H9 (cell line): ENCODE data around the gene VDAC1. TPM values are rescaled to one million over a fixed set of nuclear protein-coding genes. Genes with fewer than 3 reads are reported as not detected.

Source experiments
- DNase-seq: peaks from one replicate; pipeline ENCODE4 v3.0.0-alpha.2; 2017
- H2AFZ ChIP-seq: one replicate; pipeline ENCODE4 v1.6.1; 2013; ENCODE audit warnings: mild to moderate bottlenecking, low read length, control low read depth, moderate library complexity
- H2AK5ac ChIP-seq: 2 replicates; pipeline ENCODE4 v1.6.1; 2013; ENCODE audit warnings: low read length, control low read depth, mixed read lengths; ENCODE audit not compliant: insufficient read length
- H2BK120ac ChIP-seq: one replicate; pipeline ENCODE4 v1.6.1; 2013; ENCODE audit warnings: low read depth, mild to moderate bottlenecking, low read length, control low read depth, inconsistent platforms; ENCODE audit not compliant: poor library complexity, severe bottlenecking
- H2BK12ac ChIP-seq: 2 replicates; pipeline ENCODE4 v1.6.1; 2013; ENCODE audit warnings: low read length, control low read depth, mixed read lengths, low read depth; ENCODE audit not compliant: insufficient read length
- H2BK15ac ChIP-seq: 2 replicates; pipeline ENCODE4 v1.6.1; 2013; ENCODE audit warnings: low read depth, low read length, control low read depth
- H2BK20ac ChIP-seq: one replicate; pipeline ENCODE4 v1.6.1; 2013; ENCODE audit warnings: low read depth, mild to moderate bottlenecking, low read length, control low read depth, inconsistent platforms; ENCODE audit not compliant: poor library complexity, severe bottlenecking
- H2BK5ac ChIP-seq: 2 replicates; pipeline ENCODE4 v1.6.1; 2013; ENCODE audit warnings: low read length, control low read depth, mixed read lengths; ENCODE audit not compliant: insufficient read length
- H3K14ac ChIP-seq: 2 replicates; pipeline ENCODE4 v1.6.1; 2013; ENCODE audit warnings: low read length, control low read depth; ENCODE audit not compliant: insufficient read depth
- H3K18ac ChIP-seq: 2 replicates; pipeline ENCODE4 v1.6.1; 2013; ENCODE audit warnings: low read depth, mild to moderate bottlenecking, mixed read lengths, low read length, control low read depth; ENCODE audit not compliant: insufficient read length
- H3K23ac ChIP-seq: 2 replicates; pipeline ENCODE4 v1.6.1; 2013; ENCODE audit warnings: low read length, control low read depth, mixed read lengths, low read depth; ENCODE audit not compliant: insufficient read length
- H3K23me2 ChIP-seq: 2 replicates; pipeline ENCODE4 v1.6.1; 2013; ENCODE audit warnings: low read depth, mild to moderate bottlenecking, mixed read lengths, low read length, control low read depth; ENCODE audit not compliant: insufficient read length, poor library complexity, severe bottlenecking
- H3K27ac ChIP-seq: 2 replicates; pipeline ENCODE4 v1.5.1; 2013; ENCODE audit warnings: low read length, control low read depth, mixed read lengths, low read depth; ENCODE audit not compliant: insufficient read length
- H3K27me3 ChIP-seq: 2 replicates; pipeline ENCODE4 v1.6.1; 2013; ENCODE audit warnings: low read length, control low read depth, inconsistent platforms; ENCODE audit not compliant: insufficient read depth
- H3K4ac ChIP-seq: 2 replicates; pipeline ENCODE4 v1.6.1; 2013; ENCODE audit warnings: low read depth, mild to moderate bottlenecking, control low read depth, inconsistent platforms, low read length, moderate library complexity
- H3K4me1 ChIP-seq: 2 replicates; pipeline ENCODE4 v1.6.1; 2013; ENCODE audit warnings: low read length, control low read depth, inconsistent platforms; ENCODE audit not compliant: insufficient read depth
- H3K4me2 ChIP-seq: 2 replicates; pipeline ENCODE4 v1.6.1; 2013; ENCODE audit warnings: low read length, control low read depth, mixed read lengths; ENCODE audit not compliant: insufficient read length, insufficient read depth
- H3K56ac ChIP-seq: 2 replicates; pipeline ENCODE4 v1.6.1; 2013; ENCODE audit warnings: low read depth, mild to moderate bottlenecking, mixed read lengths, low read length, control low read depth; ENCODE audit not compliant: insufficient read length
- H3K79me1 ChIP-seq: 2 replicates; pipeline ENCODE4 v1.6.1; 2013; ENCODE audit warnings: low read depth, mild to moderate bottlenecking, moderate library complexity, low read length, control low read depth, inconsistent platforms; ENCODE audit not compliant: insufficient read depth, poor library complexity, severe bottlenecking
- H3K79me2 ChIP-seq: 2 replicates; pipeline ENCODE4 v1.6.1; 2013; ENCODE audit warnings: low read length, control low read depth, inconsistent platforms; ENCODE audit not compliant: insufficient read depth
- H3K9ac ChIP-seq: 2 replicates; pipeline ENCODE4 v1.6.1; 2013; ENCODE audit warnings: low read length, control low read depth, mixed read lengths; ENCODE audit not compliant: insufficient read length; ENCODE audit errors: extremely low read depth
- H3K9me3 ChIP-seq: one replicate; pipeline ENCODE4 v1.6.1; 2013; ENCODE audit warnings: low read depth, low read length, inconsistent platforms; ENCODE audit not compliant: control insufficient read depth
- H3T11ph ChIP-seq: one replicate; pipeline ENCODE4 v1.6.1; 2013; ENCODE audit warnings: mild to moderate bottlenecking, low read length, control low read depth, inconsistent platforms
- H4K20me1 ChIP-seq: one replicate; pipeline ENCODE4 v1.6.1; 2013; ENCODE audit not compliant: control insufficient read depth, insufficient read length, insufficient read depth
- H4K5ac ChIP-seq: 2 replicates; pipeline ENCODE4 v1.6.1; 2013; ENCODE audit warnings: low read depth, mild to moderate bottlenecking, mixed read lengths, low read length, control low read depth; ENCODE audit not compliant: insufficient read length
- H4K8ac ChIP-seq: replicated peaks from 2 replicates; pipeline ENCODE4 v1.6.1; 2013; ENCODE audit warnings: low read length, control low read depth, mixed read lengths, low read depth; ENCODE audit not compliant: insufficient read length
- H4K91ac ChIP-seq: 2 replicates; pipeline ENCODE4 v1.6.1; 2013; ENCODE audit warnings: low read depth, mild to moderate bottlenecking, moderate library complexity, mixed read lengths, low read length, control low read depth; ENCODE audit not compliant: insufficient read length
- H3K27ac Mint-ChIP-seq, 3 experiments: 2 replicates in 2 of 3; 3 replicates in 1 of 3; pipeline ENCODE4 v1.8.0; 2020 to 2021; ENCODE audit warnings: mixed read lengths in 3 of 3, mild to moderate bottlenecking in 1 of 3, moderate library complexity in 1 of 3
- H3K27me3 Mint-ChIP-seq: 2 replicates; pipeline ENCODE4 v1.8.0; 2021; ENCODE audit warnings: low read depth, mild to moderate bottlenecking, moderate library complexity, mixed read lengths
- H3K36me3 Mint-ChIP-seq, 3 experiments: 2 replicates in 2 of 3; 3 replicates in 1 of 3; pipeline ENCODE4 v1.8.0; 2020 to 2021; ENCODE audit warnings: low read depth in 3 of 3, mixed read lengths in 3 of 3; ENCODE audit not compliant: insufficient read depth in 1 of 3
- H3K4me1 Mint-ChIP-seq, 2 experiments: 2 replicates each; pipeline ENCODE4 v1.8.0; 2020; ENCODE audit warnings: mixed read lengths in 2 of 2
- H3K4me3 Mint-ChIP-seq, 2 experiments: 2 replicates in 1 of 2; 3 replicates in 1 of 2; pipeline ENCODE4 v1.8.0; 2020 to 2021; ENCODE audit warnings: mild to moderate bottlenecking in 2 of 2, mixed read lengths in 2 of 2, moderate library complexity in 1 of 2
- H3K9me3 Mint-ChIP-seq, 2 experiments: 2 replicates in 1 of 2; 3 replicates in 1 of 2; pipeline ENCODE4 v1.8.0; 2020; ENCODE audit warnings: mild to moderate bottlenecking in 2 of 2, mixed read lengths in 2 of 2, moderate library complexity in 1 of 2
- CTCF ChIP-seq: fragments of 200-600 bp; sonication (generic); conservative IDR thresholded peaks from 3 replicates; pipeline ENCODE4 v1.8.0; 2021; ENCODE audit warnings: antibody characterized with exemption, mild to moderate bottlenecking
- WGBS: extraction: QIAGEN DNeasy Blood & Tissue Kit; methylation state at CpG from one replicate; pipeline ENCODE4 v1.1.7; 2013; ENCODE audit warnings: missing lambda C conversion rate, low lambda C conversion rate, mixed read lengths; ENCODE audit not compliant: insufficient read length; ENCODE audit errors: extremely low coverage; 5-methylcytosine and 5-hydroxymethylcytosine counted together
- total RNA-seq: library from RNA; stranded (reverse); gene quantifications from 2 replicates; pipeline ENCODE4 v1.2.1, GENCODE V29; 2021

VDAC1 gene
- total RNA-seq, 1 experiment from 2014 or later: 208 TPM

DNA sequence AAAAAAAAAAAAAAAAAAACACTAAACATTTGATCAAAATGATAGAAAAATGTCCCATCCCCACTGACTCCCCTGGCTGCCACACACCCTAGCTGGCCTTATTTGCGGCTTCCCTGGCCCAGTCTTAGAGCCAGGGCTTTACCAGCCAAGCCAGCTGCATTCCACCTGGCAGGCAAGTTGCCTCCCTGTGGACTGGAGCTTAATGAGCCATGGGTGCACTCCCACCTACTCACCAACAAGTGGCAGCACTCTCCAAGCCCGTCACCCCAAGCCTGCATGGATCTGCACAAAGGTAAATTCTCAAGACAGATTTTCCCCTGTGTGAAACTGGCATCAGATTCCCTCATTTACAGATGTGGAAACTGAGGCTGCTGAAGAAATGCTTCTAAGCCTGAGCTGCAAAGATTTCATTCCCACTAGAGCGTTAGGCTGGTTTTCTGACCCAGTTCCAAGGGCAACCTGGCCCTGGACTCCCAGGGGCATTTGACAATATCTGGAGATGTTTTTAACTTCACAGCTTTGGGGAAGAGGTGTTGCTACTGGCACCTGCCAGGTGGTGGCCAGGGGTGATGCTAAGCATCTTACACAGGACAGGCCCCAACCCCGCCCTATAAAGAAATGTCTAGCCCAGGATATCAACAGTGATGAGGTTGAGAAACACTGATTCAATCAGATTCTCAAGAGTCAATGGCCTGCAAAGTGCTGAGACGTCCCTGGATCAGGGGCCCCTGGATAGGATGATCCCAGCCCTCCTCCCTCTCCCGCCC, 21.9 kb upstream of the VDAC1 start:
- H3K4me1 Mint-ChIP-seq: peaks cover 12% of the 10 kb centered on the region in 2 experiments
- H3K9me3 ChIP-seq: no peaks in the 10 kb centered on the region
- no peak overlapping the region for H3K23ac ChIP-seq
- H2BK5ac ChIP-seq: no peak overlapping the region
- H3K4me3 Mint-ChIP-seq: no peak overlapping the region
- H3K79me2 ChIP-seq: no peaks in the 10 kb centered on the region
- H3K27ac Mint-ChIP-seq: no peak overlapping the region
- H3K27me3 ChIP-seq: no peaks in the 10 kb centered on the region
- H3K4me2 ChIP-seq: no peak overlapping the region
- no peak overlapping the region for H4K91ac ChIP-seq
- H4K20me1 ChIP-seq: no peaks in the 10 kb centered on the region
- H3K9ac ChIP-seq: no peak overlapping the region
- H3K56ac ChIP-seq: no peak overlapping the region
- no peaks in the 10 kb centered on the region for H3K9me3 Mint-ChIP-seq
- H3K36me3 Mint-ChIP-seq: no peaks in the 10 kb centered on the region
- H3K23me2 ChIP-seq: no peaks in the 10 kb centered on the region
- H4K8ac ChIP-seq: no peak overlapping the region
- no peak overlapping the region for H3K4ac ChIP-seq
- H3K27me3 Mint-ChIP-seq: peaks cover 9% of the 10 kb centered on the region
- peak; percentile 74 for TF ChIP-seq CTCF
- no peak overlapping the region for H2BK20ac ChIP-seq
- H3K14ac ChIP-seq: no peak overlapping the region
- H3K4me1 ChIP-seq: no peaks in the 10 kb centered on the region
- no peak overlapping the region for H4K5ac ChIP-seq
- no peak overlapping the region for H2AK5ac ChIP-seq
- no peak overlapping the region for H3K18ac ChIP-seq
- H3K79me1 ChIP-seq: no peaks in the 10 kb centered on the region
- no peak overlapping the region for H3K27ac ChIP-seq
- H3T11ph ChIP-seq: no peak overlapping the region
- peak; percentile 88 for DNase-seq
- H2BK120ac ChIP-seq: no peak overlapping the region
- no CpG with 5 or more reads among the region's 6 CpGs for WGBS
- H2BK15ac ChIP-seq: no peak overlapping the region
- H2BK12ac ChIP-seq: no peak overlapping the region
- no peak overlapping the region for H2AFZ ChIP-seq
